Endothelial cell of umbilical vein (primary cell): ENCODE data around the gene APEX1.

ENCODE experiments used
- FOS ChIP-seq: IDR thresholded peaks from 2 replicates; pipeline ENCODE4 v1.6.1; 2011; ENCODE audit warnings: mild to moderate bottlenecking, low read length, moderate library complexity, borderline replicate concordance; ENCODE audit not compliant: insufficient read depth
- MYC ChIP-seq: IDR thresholded peaks from one replicate; pipeline ENCODE4 v1.6.1; 2011; ENCODE audit warnings: mild to moderate bottlenecking, low read depth, low read length
- POLR2A ChIP-seq: IDR thresholded peaks from 2 replicates; pipeline ENCODE4 v1.6.1; 2012; ENCODE audit warnings: low read depth, mild to moderate bottlenecking, control low read depth, low read length
- POLR2AphosphoS5 ChIP-seq: IDR thresholded peaks from 2 replicates; pipeline ENCODE4 v1.6.1; 2012; ENCODE audit warnings: low read depth, mild to moderate bottlenecking, control low read depth, low read length, moderate library complexity; ENCODE audit not compliant: insufficient read depth
- TF ChIP-seq, protein P1 (sequence below), 2 donors: IDR thresholded peaks; 1 replicate in 1 of 2; 2 replicates in 1 of 2; pipeline ENCODE4 v1.5.1; 2011; ENCODE audit warnings: low read length in 2 of 2, mild to moderate bottlenecking in 2 of 2, moderate library complexity in 2 of 2, control low read depth in 1 of 2, inconsistent platforms in 1 of 2, low read depth in 1 of 2; ENCODE audit not compliant: insufficient read depth in 1 of 2; ENCODE audit errors: extremely low read depth in 1 of 2

DNA sequence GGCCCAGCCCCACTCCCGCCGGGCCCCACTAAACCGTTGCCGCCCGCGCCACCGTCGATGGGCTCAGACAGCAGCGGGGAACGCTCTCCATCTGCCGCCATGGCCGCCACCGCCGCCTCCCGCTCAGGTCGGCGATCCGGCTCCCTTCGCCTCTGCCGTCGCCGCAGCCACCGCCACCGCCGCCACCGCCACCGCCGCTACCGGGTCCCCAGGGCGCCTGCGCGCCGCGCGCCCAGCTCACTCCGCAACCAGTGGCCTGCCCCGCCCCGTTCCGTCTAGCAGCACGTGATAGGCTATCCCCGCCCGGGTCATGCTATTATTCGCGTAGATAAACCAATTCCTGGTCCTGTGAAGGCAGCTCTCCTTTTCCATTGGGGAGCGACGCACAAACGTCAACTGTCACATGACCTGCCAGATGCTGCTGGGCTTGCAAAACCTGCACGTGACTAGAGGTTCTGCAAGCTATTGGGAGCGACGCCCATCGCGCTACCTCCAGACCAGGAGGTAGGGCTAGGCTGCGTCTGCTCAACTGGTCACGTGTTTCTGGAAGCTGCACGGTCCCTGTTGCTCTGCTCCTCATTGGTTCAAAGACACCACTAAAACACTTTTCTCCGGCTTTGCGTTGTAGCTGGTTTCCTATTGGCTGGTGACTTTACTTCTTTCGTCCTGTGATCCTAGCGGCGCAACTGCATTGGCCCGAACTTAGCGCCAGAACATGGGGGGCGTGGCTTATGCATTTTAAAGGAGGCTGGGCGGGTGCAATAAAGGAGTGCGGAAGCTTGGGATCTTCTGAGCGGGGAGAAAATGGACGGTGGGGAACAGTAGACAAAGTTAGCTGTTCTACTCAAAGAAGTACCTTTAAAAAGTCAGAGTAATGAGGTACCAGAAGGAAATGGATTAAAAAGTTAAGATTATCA is 6.5 kb downstream of the APEX1 start, which contains the start of gene PIP4P1:
- TF ChIP-seq, protein P1, sequence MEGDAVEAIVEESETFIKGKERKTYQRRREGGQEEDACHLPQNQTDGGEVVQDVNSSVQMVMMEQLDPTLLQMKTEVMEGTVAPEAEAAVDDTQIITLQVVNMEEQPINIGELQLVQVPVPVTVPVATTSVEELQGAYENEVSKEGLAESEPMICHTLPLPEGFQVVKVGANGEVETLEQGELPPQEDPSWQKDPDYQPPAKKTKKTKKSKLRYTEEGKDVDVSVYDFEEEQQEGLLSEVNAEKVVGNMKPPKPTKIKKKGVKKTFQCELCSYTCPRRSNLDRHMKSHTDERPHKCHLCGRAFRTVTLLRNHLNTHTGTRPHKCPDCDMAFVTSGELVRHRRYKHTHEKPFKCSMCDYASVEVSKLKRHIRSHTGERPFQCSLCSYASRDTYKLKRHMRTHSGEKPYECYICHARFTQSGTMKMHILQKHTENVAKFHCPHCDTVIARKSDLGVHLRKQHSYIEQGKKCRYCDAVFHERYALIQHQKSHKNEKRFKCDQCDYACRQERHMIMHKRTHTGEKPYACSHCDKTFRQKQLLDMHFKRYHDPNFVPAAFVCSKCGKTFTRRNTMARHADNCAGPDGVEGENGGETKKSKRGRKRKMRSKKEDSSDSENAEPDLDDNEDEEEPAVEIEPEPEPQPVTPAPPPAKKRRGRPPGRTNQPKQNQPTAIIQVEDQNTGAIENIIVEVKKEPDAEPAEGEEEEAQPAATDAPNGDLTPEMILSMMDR (IDR thresholded peaks at IDR 0.05; ENCODE audit: extremely low read depth in 1 of 2, insufficient read depth in 1 of 2, low read depth in 1 of 2, low read length in 2 of 2), result no peak
- TF ChIP-seq POLR2AphosphoS5 (peak; percentile 54), POLR2A (peak; percentile 35), FOS (no peak), MYC (peak; percentile 55)
